Measurements from ENCODE around the gene GNLY.

GRCh38 chr2:85682378-85682777 lies 11.8 kb upstream of the GNLY start:
- TF ChIP-seq SIN3A (IDR thresholded peaks at IDR 0.05; ENCODE audit: borderline replicate concordance, insufficient read depth, low read length) (no peak), POLR2AphosphoS5 (IDR thresholded peaks at IDR 0.05; ENCODE audit: low read depth, low read length) (no peak), FOXP2 (optimal IDR thresholded peaks at IDR 0.05; ENCODE audit: borderline replicate concordance, extremely low read depth, extremely low read length, insufficient read depth) (no peak), TAF1 (IDR thresholded peaks at IDR 0.05; ENCODE audit: borderline replicate concordance, insufficient read depth, low read length) (no peak)
- TF ChIP-seq, protein P1, sequence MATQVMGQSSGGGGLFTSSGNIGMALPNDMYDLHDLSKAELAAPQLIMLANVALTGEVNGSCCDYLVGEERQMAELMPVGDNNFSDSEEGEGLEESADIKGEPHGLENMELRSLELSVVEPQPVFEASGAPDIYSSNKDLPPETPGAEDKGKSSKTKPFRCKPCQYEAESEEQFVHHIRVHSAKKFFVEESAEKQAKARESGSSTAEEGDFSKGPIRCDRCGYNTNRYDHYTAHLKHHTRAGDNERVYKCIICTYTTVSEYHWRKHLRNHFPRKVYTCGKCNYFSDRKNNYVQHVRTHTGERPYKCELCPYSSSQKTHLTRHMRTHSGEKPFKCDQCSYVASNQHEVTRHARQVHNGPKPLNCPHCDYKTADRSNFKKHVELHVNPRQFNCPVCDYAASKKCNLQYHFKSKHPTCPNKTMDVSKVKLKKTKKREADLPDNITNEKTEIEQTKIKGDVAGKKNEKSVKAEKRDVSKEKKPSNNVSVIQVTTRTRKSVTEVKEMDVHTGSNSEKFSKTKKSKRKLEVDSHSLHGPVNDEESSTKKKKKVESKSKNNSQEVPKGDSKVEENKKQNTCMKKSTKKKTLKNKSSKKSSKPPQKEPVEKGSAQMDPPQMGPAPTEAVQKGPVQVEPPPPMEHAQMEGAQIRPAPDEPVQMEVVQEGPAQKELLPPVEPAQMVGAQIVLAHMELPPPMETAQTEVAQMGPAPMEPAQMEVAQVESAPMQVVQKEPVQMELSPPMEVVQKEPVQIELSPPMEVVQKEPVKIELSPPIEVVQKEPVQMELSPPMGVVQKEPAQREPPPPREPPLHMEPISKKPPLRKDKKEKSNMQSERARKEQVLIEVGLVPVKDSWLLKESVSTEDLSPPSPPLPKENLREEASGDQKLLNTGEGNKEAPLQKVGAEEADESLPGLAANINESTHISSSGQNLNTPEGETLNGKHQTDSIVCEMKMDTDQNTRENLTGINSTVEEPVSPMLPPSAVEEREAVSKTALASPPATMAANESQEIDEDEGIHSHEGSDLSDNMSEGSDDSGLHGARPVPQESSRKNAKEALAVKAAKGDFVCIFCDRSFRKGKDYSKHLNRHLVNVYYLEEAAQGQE (IDR thresholded peaks at IDR 0.05; ENCODE audit: insufficient read depth in 1 of 2, low read depth in 2 of 2, low read length in 2 of 2): no peak
